Measurements from ENCODE around the gene GLUL.

GLUL gene

DNA sequence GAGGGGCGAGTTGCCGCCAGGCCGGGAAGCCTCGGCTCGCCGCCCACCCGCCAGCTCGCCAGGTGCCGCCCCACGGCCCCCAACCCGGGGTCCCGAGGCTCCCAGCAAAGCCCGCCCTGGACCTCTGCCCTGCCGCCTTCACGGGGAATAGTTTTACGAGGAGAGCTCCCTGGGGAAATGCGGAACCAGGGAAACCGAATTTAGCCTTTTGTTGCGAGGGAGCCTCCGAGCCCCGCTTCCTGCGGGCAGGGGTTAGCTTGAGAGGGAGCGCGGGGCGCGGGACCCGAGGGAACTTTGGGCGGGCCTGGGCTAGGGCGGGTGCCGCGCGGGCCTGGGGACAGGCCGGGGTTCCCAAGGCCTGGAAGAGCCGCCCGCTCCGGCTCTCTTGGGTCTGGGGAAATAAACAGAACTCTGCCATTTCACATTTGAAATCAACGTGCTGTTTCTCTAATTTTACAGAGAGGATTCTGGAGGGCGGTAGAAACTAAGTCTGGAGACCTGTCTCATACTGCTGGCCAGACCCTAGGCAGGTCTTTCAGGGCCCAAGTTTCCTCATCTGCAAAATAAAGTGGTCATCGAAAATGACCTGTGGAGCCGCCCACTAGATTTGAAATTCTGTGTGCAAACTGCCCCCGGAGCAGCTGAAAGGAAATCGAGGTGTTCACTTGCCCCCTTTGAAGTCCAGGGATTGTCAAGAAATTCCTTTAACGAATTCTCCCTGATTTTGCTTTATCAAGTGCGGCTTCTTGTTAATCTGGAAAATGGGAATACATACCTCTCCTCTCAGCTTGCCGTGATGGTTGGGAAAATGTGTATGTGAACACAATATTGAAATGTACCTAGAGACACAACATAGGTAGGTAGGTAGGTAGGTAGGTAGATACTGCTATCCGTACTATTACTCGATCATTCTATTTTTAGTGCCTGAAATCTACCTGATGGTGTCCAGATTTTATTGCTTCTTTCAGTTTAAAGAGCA lies 749 bp upstream of the GLUL start:
- ATAC-seq (ENCODE audit: insufficient read depth, low read depth) = peak; percentile 15
- no peaks in the 10 kb centered on the region for H3K9me3 ChIP-seq (ENCODE audit: insufficient read depth, low read length, severe bottlenecking)
- H2AFZ ChIP-seq (ENCODE audit: low read depth, low read length) = peak overlapping the region; percentile 78
- H3K4me1 ChIP-seq (ENCODE audit: insufficient read depth, low read length) = peaks cover 42% of the 10 kb centered on the region
- H3K9ac ChIP-seq (ENCODE audit: low read depth, low read length) = peak overlapping the region; percentile 88
- peak overlapping the region; percentile 68 for H3K4me2 ChIP-seq (ENCODE audit: insufficient read depth, low read length)
- peaks cover 45% of the 10 kb centered on the region for H3K79me2 ChIP-seq (ENCODE audit: insufficient read depth, low read length)
- peak overlapping the region; percentile 73 for H3K27ac ChIP-seq (ENCODE audit: low read length)
- no peaks in the 10 kb centered on the region for H3K27me3 ChIP-seq (ENCODE audit: insufficient read depth, low read length, poor library complexity)
- peaks cover 31% of the 10 kb centered on the region for H3K36me3 ChIP-seq (ENCODE audit: insufficient read depth, low read length)
- H4K20me1 ChIP-seq (ENCODE audit: insufficient read depth, low read length) = peaks cover 33% of the 10 kb centered on the region
- TF ChIP-seq EZH2 (IDR thresholded peaks at IDR 0.05; ENCODE audit: borderline replicate concordance, low read depth, low read length, severe bottlenecking) = no peak
- TF ChIP-seq, protein P1, sequence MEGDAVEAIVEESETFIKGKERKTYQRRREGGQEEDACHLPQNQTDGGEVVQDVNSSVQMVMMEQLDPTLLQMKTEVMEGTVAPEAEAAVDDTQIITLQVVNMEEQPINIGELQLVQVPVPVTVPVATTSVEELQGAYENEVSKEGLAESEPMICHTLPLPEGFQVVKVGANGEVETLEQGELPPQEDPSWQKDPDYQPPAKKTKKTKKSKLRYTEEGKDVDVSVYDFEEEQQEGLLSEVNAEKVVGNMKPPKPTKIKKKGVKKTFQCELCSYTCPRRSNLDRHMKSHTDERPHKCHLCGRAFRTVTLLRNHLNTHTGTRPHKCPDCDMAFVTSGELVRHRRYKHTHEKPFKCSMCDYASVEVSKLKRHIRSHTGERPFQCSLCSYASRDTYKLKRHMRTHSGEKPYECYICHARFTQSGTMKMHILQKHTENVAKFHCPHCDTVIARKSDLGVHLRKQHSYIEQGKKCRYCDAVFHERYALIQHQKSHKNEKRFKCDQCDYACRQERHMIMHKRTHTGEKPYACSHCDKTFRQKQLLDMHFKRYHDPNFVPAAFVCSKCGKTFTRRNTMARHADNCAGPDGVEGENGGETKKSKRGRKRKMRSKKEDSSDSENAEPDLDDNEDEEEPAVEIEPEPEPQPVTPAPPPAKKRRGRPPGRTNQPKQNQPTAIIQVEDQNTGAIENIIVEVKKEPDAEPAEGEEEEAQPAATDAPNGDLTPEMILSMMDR (IDR thresholded peaks at IDR 0.05; ENCODE audit: borderline replicate concordance, extremely low read depth, low read length, poor library complexity, severe bottlenecking) = no peak
- peak overlapping the region; percentile 50 to 73; a peak in 3 of 4 replicates for H3K4me3 ChIP-seq (ENCODE audit: low read depth in 1 of 2, low read length in 2 of 2)
- DNase-seq = no peak

DNA sequence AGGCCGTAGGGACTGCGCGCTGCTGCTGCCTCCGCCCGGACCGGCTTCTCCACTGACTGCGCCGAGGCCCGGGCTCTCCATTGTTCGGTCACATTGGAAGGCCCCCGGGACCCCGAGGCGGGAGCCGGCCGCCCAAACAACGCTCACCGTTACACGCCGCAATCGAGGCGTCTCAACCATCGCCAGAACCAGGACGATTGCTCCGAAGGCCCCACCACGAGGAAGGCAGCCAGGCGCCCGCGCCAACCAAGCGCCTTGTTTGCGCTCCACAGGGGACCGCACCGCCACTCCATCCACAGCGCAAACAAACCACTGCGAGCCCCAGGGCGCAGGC lies 595 bp downstream of the GLUL start:
- peaks cover 47% of the 10 kb centered on the region for H4K20me1 ChIP-seq (ENCODE audit: insufficient read depth, low read length)
- no peak for TF ChIP-seq EZH2 (IDR thresholded peaks at IDR 0.05; ENCODE audit: borderline replicate concordance, low read depth, low read length, severe bottlenecking)
- TF ChIP-seq, protein P1 (IDR thresholded peaks at IDR 0.05; ENCODE audit: borderline replicate concordance, extremely low read depth, low read length, poor library complexity, severe bottlenecking) = no peak
- H3K4me3 ChIP-seq (ENCODE audit: low read depth in 1 of 2, low read length in 2 of 2) = peak overlapping the region; percentile 50 to 73
- peak overlapping the region; percentile 69; the same call in 1 of the 2 replicates for H2AFZ ChIP-seq (ENCODE audit: low read depth, low read length)
- DNase-seq (no peak), ATAC-seq (ENCODE audit: insufficient read depth, low read depth) (no peak; the same call in 1 of the 3 replicates)
- H3K9ac ChIP-seq (ENCODE audit: low read depth, low read length) = peak overlapping the region; percentile 88
- H3K36me3 ChIP-seq (ENCODE audit: insufficient read depth, low read length) = peaks cover 45% of the 10 kb centered on the region
- no peaks in the 10 kb centered on the region for H3K9me3 ChIP-seq (ENCODE audit: insufficient read depth, low read length, severe bottlenecking)
- H3K4me1 ChIP-seq (ENCODE audit: insufficient read depth, low read length) = peaks cover 46% of the 10 kb centered on the region
- H3K27ac ChIP-seq (ENCODE audit: low read length) = peak overlapping the region; percentile 82
- peak overlapping the region; percentile 68 for H3K4me2 ChIP-seq (ENCODE audit: insufficient read depth, low read length)
- H3K79me2 ChIP-seq (ENCODE audit: insufficient read depth, low read length) = peaks cover 59% of the 10 kb centered on the region
- H3K27me3 ChIP-seq (ENCODE audit: insufficient read depth, low read length, poor library complexity) = no peaks in the 10 kb centered on the region

DNA sequence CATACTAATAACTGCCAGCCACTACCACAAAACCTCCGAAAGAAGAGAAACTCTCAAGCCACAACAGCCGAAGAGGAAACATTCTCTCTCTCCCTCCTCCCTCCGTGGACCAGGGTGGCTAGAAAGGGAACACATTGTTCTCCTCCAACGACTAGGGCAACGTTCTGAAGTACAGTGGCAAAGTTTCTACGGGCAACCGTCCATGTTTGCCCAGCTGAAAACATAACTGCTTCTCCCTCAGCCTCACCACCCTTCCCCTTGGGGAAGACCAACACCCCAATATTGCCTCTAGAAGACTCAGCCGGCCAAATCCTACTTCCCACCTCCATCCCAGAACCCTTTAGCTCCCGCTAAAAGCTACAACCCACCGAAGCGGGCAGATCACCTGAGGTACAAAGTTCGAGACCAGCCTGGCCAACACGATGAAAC lies 2.0 kb downstream of the GLUL start:
- TF ChIP-seq, protein P1 (IDR thresholded peaks at IDR 0.05; ENCODE audit: borderline replicate concordance, extremely low read depth, low read length, poor library complexity, severe bottlenecking) = no peak
- H3K9me3 ChIP-seq (ENCODE audit: insufficient read depth, low read length, severe bottlenecking) = no peaks in the 10 kb centered on the region
- peak overlapping the region; percentile 68 for H3K4me2 ChIP-seq (ENCODE audit: insufficient read depth, low read length)
- no peak overlapping the region for H2AFZ ChIP-seq (ENCODE audit: low read depth, low read length)
- peak overlapping the region; percentile 50 to 73; a peak in 3 of 4 replicates for H3K4me3 ChIP-seq (ENCODE audit: low read depth in 1 of 2, low read length in 2 of 2)
- no peaks in the 10 kb centered on the region for H3K27me3 ChIP-seq (ENCODE audit: insufficient read depth, low read length, poor library complexity)
- H3K9ac ChIP-seq (ENCODE audit: low read depth, low read length) = peak overlapping the region; percentile 88
- H3K27ac ChIP-seq (ENCODE audit: low read length) = peak overlapping the region; percentile 82
- peaks cover 67% of the 10 kb centered on the region for H3K79me2 ChIP-seq (ENCODE audit: insufficient read depth, low read length)
- ATAC-seq (ENCODE audit: insufficient read depth, low read depth) (peak; percentile 12; the same call in 1 of the 3 replicates), DNase-seq (peak; percentile 54)
- peaks cover 52% of the 10 kb centered on the region for H3K4me1 ChIP-seq (ENCODE audit: insufficient read depth, low read length)
- peaks cover 57% of the 10 kb centered on the region for H3K36me3 ChIP-seq (ENCODE audit: insufficient read depth, low read length)
- peaks cover 59% of the 10 kb centered on the region for H4K20me1 ChIP-seq (ENCODE audit: insufficient read depth, low read length)

Data from DND-41 (cell line).